Fibroblast of lung (primary cell): Measurements from ENCODE around the gene MFAP4. TPM values are rescaled to one million over a fixed set of nuclear protein-coding genes. Genes with fewer than 3 reads are reported as not detected.

Source experiments
- DNase-seq, 2 donors: peaks; one replicate each; pipeline versions ENCODE4 v3.0.0 to v3.0.0-alpha.2; 2010; ENCODE audit warnings: low read depth in 2 of 2
- H2AFZ ChIP-seq: 2 replicates; pipeline ENCODE4 v1.5.1; 2012; ENCODE audit warnings: low read length, control low read depth, inconsistent platforms
- H3K27ac ChIP-seq: 2 replicates; pipeline ENCODE4 v1.5.1; 2011; ENCODE audit warnings: low read length, control low read depth; ENCODE audit not compliant: insufficient read depth
- H3K27me3 ChIP-seq: 2 replicates; pipeline ENCODE4 v1.5.1; 2011; ENCODE audit warnings: mild to moderate bottlenecking, low read length; ENCODE audit not compliant: control insufficient read depth, insufficient read depth
- H3K36me3 ChIP-seq: 2 replicates; pipeline ENCODE4 v1.5.1; 2011; ENCODE audit warnings: low read length; ENCODE audit not compliant: control insufficient read depth, insufficient read depth
- H3K4me1 ChIP-seq: 2 replicates; pipeline ENCODE4 v1.5.1; 2011; ENCODE audit warnings: low read length; ENCODE audit not compliant: control insufficient read depth, insufficient read depth; ENCODE audit errors: extremely low read depth
- H3K4me2 ChIP-seq: 2 replicates; pipeline ENCODE4 v1.5.1; 2011; ENCODE audit warnings: low read length, control low read depth; ENCODE audit not compliant: insufficient read depth; ENCODE audit errors: extremely low read depth
- H3K4me3 ChIP-seq, 4 experiments: fragments of 200-600 bp in 1 of 4; sonication (generic) in 1 of 4; replicated peaks in 1 of 4; 2 replicates each; pipeline ENCODE4 v1.5.1; 2011 to 2016; ENCODE audit warnings: low read length in 4 of 4, low read depth in 3 of 4, mild to moderate bottlenecking in 3 of 4, control low read depth in 2 of 4, inconsistent platforms in 1 of 4, mixed read lengths in 1 of 4; ENCODE audit not compliant: insufficient read depth in 1 of 4; ENCODE audit errors: control extremely low read depth in 1 of 4
- H3K79me2 ChIP-seq: 2 replicates; pipeline ENCODE4 v1.5.1; 2012; ENCODE audit warnings: mild to moderate bottlenecking, low read length, inconsistent platforms; ENCODE audit not compliant: control insufficient read depth, insufficient read depth
- H3K9ac ChIP-seq: 2 replicates; pipeline ENCODE4 v1.5.1; 2011; ENCODE audit warnings: mild to moderate bottlenecking, low read length, control low read depth; ENCODE audit not compliant: insufficient read depth
- H3K9me3 ChIP-seq: 2 replicates; pipeline ENCODE4 v1.5.1; 2012; ENCODE audit warnings: low read depth, low read length; ENCODE audit not compliant: control insufficient read depth, insufficient read depth
- H4K20me1 ChIP-seq: 2 replicates; pipeline ENCODE4 v1.5.1; 2011; ENCODE audit warnings: low read length; ENCODE audit not compliant: control insufficient read depth, insufficient read depth; ENCODE audit errors: extremely low read depth
- CTCF ChIP-seq, 2 donors: IDR thresholded peaks in 1 of 2; conservative IDR thresholded peaks in 1 of 2; 1 replicate in 1 of 2; 2 replicates in 1 of 2; pipeline ENCODE4 v1.5.1; 2011 to 2012; ENCODE audit warnings: low read length in 2 of 2, control low read depth in 1 of 2, inconsistent platforms in 1 of 2, low read depth in 1 of 2, mild to moderate bottlenecking in 1 of 2
- EZH2 ChIP-seq: IDR thresholded peaks from 2 replicates; pipeline ENCODE4 v1.5.1; 2012; ENCODE audit warnings: low read length, control low read depth, mild to moderate bottlenecking; ENCODE audit errors: missing control alignments
- polyA plus RNA-seq, 2 donors: library from polyadenylated mRNA; depleted of rRNA in 1 of 2; stranded (reverse) in 1 of 2; unstranded in 1 of 2; fragments of >200 nt; gene quantifications; 2 replicates each; pipeline ENCODE4 v1.2.1, GENCODE V29; 2011 to 2012; ENCODE audit warnings: missing spikeins in 1 of 2
- total RNA-seq: library from RNA; depleted of rRNA; stranded (reverse); fragments of >200 nt; gene quantifications from 2 replicates; pipeline ENCODE4 v1.2.1, GENCODE V29; 2014

Gene MFAP4
- total and polyA plus RNA-seq, 2 donors (not counting 1 experiment from before 2014, with no cell fraction given), result 53.3 to 81.3 TPM

- H3K9me3 ChIP-seq, result no peaks in the 10 kb centered on the region
- no peak overlapping the region for H3K4me3 ChIP-seq
- H3K27ac ChIP-seq, result no peak overlapping the region
- no peaks in the 10 kb centered on the region for H4K20me1 ChIP-seq
- H3K27me3 ChIP-seq, result no peaks in the 10 kb centered on the region
- no peaks in the 10 kb centered on the region for H3K36me3 ChIP-seq
- peaks cover 6% of the 10 kb centered on the region for H3K4me1 ChIP-seq
- no peaks in the 10 kb centered on the region for H3K79me2 ChIP-seq
- H3K9ac ChIP-seq, result no peak overlapping the region
- no peak for TF ChIP-seq CTCF (conservative IDR thresholded peaks at IDR 0.05 in 1 of 2, IDR thresholded peaks at IDR 0.05 in 1 of 2; ENCODE audit: low read depth in 1 of 2, low read length in 2 of 2)
- no peak for TF ChIP-seq EZH2
- H2AFZ ChIP-seq, result no peak overlapping the region
- H3K4me2 ChIP-seq, result no peak overlapping the region
- DNase-seq, result no peak
These were observed 14.5 kb upstream of the MFAP4 start for GRCh38 chr17:19401321-19402010.

GRCh38 chr17:19399750-19400450, 12.9 kb upstream of the MFAP4 start:
- Histone ChIP-seq H3K4me1 (peaks cover 6% of the 10 kb centered on the region), H3K9me3 (no peaks in the 10 kb centered on the region), H3K4me2 (no peak overlapping the region), H3K27ac (no peak overlapping the region), H3K79me2 (no peaks in the 10 kb centered on the region), H3K4me3 (no peak overlapping the region), H4K20me1 (no peaks in the 10 kb centered on the region), H2AFZ (no peak overlapping the region), H3K27me3 (no peaks in the 10 kb centered on the region), H3K9ac (no peak overlapping the region), H3K36me3 (no peaks in the 10 kb centered on the region)
- no peak for TF ChIP-seq CTCF (conservative IDR thresholded peaks at IDR 0.05 in 1 of 2, IDR thresholded peaks at IDR 0.05 in 1 of 2; ENCODE audit: low read depth in 1 of 2, low read length in 2 of 2)
- DNase-seq, result no peak

- Histone ChIP-seq H2AFZ (peak overlapping the region; percentile 17), H3K4me3 (no peak overlapping the region), H3K36me3 (no peaks in the 10 kb centered on the region), H3K9me3 (no peaks in the 10 kb centered on the region), H3K27ac (no peak overlapping the region), H3K4me2 (peak overlapping the region; percentile 17), H3K9ac (no peak overlapping the region), H3K79me2 (no peaks in the 10 kb centered on the region), H4K20me1 (no peaks in the 10 kb centered on the region), H3K4me1 (peaks cover 6% of the 10 kb centered on the region), H3K27me3 (no peaks in the 10 kb centered on the region)
- TF ChIP-seq EZH2 (no peak), CTCF (conservative IDR thresholded peaks at IDR 0.05 in 1 of 2, IDR thresholded peaks at IDR 0.05 in 1 of 2; ENCODE audit: low read depth in 1 of 2, low read length in 2 of 2) (no peak)
- DNase-seq, result peak; percentile 19 to 79
These were observed 11.6 kb upstream of the MFAP4 start for GRCh38 chr17:19398301-19399181.
